B cell (primary cell): ENCODE results near the gene TMEM203. TPM values are rescaled to one million over a fixed set of nuclear protein-coding genes. Genes with fewer than 3 reads are reported as not detected.

ENCODE experiments used
- ATAC-seq: fragments of 200-7000 bp; cut with Tn5 transposase; one replicate; pipeline ENCODE4 v1.10.0; 2021; ENCODE audit warnings: low read depth, mild to moderate bottlenecking, moderate number of reproducible peaks, moderate library complexity
- CTCF ChIA-PET: fragments of 350-600 bp; sonication (Branson Sonifier 250); formaldehyde crosslinking; loops from one replicate; lab custom pipeline; 2021; ENCODE audit warnings: antibody characterized with exemption, inconsistent platforms; lab: Charles Lee
- POLR2A ChIA-PET: fragments of 350-600 bp; sonication (Branson Sonifier 250); formaldehyde crosslinking; loops from one replicate; lab custom pipeline; 2021; ENCODE audit warnings: antibody characterized with exemption; lab: Charles Lee
- DNase-seq: peaks from one replicate; pipeline ENCODE4 v3.0.0; 2013
- H2AFZ ChIP-seq: 2 replicates; pipeline ENCODE4 v1.6.1; 2012; ENCODE audit warnings: mild to moderate bottlenecking, low read depth, low read length; ENCODE audit not compliant: insufficient read depth, poor library complexity, severe bottlenecking
- H3K27ac ChIP-seq, 2 donors: 1 replicate in 1 of 2; 2 replicates in 1 of 2; pipeline ENCODE4 v1.5.1; 2012 to 2013; ENCODE audit warnings: low read length in 2 of 2, mild to moderate bottlenecking in 2 of 2, moderate library complexity in 1 of 2
- H3K27me3 ChIP-seq, 4 experiments: fragments of 200-600 bp in 1 of 4; sonication (generic) in 1 of 4; replicated peaks in 1 of 4; 1 replicate in 2 of 4; 2 replicates in 2 of 4; pipeline versions ENCODE4 v1.6.1 to v1.7.0; 2013 to 2016; ENCODE audit warnings: low read length in 3 of 4, mild to moderate bottlenecking in 2 of 4, mixed read lengths in 1 of 4, moderate library complexity in 1 of 4; ENCODE audit not compliant: insufficient read depth in 4 of 4, control insufficient read depth in 3 of 4; ENCODE audit errors: control extremely low read depth in 1 of 4
- H3K36me3 ChIP-seq, 2 experiments: replicated peaks in 1 of 2; 1 replicate in 1 of 2; 2 replicates in 1 of 2; pipeline versions ENCODE4 v1.6.1 to v1.7.1; 2013; ENCODE audit warnings: low read length in 1 of 2; ENCODE audit not compliant: insufficient read depth in 2 of 2, control insufficient read depth in 1 of 2; ENCODE audit errors: control extremely low read depth in 1 of 2, extremely low read depth in 1 of 2
- H3K4me1 ChIP-seq, 2 donors: fragments of 200-600 bp in 1 of 2; sonication (generic) in 1 of 2; 1 replicate in 1 of 2; 2 replicates in 1 of 2; pipeline versions ENCODE4 v1.5.1 to v1.6.1; 2013 to 2017; ENCODE audit warnings: low read length in 2 of 2; ENCODE audit not compliant: control insufficient read depth in 2 of 2, insufficient read depth in 2 of 2
- H3K4me2 ChIP-seq: replicated peaks from 2 replicates; pipeline ENCODE3; 2012; ENCODE audit warnings: mild to moderate bottlenecking, low read depth, low read length; ENCODE audit not compliant: poor library complexity, severe bottlenecking
- H3K4me3 ChIP-seq, 5 experiments: fragments of 200-600 bp in 1 of 5; sonication (generic) in 1 of 5; 1 replicate in 3 of 5; 2 replicates in 2 of 5; pipeline versions ENCODE4 v1.5.1 to v1.7.0; 2011 to 2016; ENCODE audit warnings: low read length in 4 of 5, mild to moderate bottlenecking in 4 of 5, low read depth in 2 of 5, control low read depth in 1 of 5, moderate library complexity in 1 of 5; ENCODE audit not compliant: insufficient read depth in 1 of 5; ENCODE audit errors: control extremely low read depth in 1 of 5, extremely low read depth in 1 of 5
- H3K79me2 ChIP-seq: fragments of 200-600 bp; sonication (generic); one replicate; pipeline ENCODE4 v1.6.0; 2016; ENCODE audit warnings: low read length; ENCODE audit not compliant: control insufficient read depth, insufficient read depth
- H3K9ac ChIP-seq: fragments of 200-600 bp; sonication (generic); 2 replicates; pipeline ENCODE4 v1.6.1; 2017; ENCODE audit warnings: mild to moderate bottlenecking, low read length, moderate library complexity
- H3K9me3 ChIP-seq, 3 donors: one replicate each; pipeline versions ENCODE4 v1.6.1 to v1.7.1; 2013; ENCODE audit warnings: low read length in 2 of 3; ENCODE audit not compliant: control insufficient read depth in 2 of 3, insufficient read depth in 1 of 3; ENCODE audit errors: control extremely low read depth in 1 of 3
- H4K20me1 ChIP-seq: 2 replicates; pipeline ENCODE4 v1.6.0; 2012; ENCODE audit warnings: mild to moderate bottlenecking, low read length; ENCODE audit not compliant: insufficient read depth, control insufficient read depth, poor library complexity, severe bottlenecking
- H3K27ac Mint-ChIP-seq: one replicate; pipeline ENCODE4 v1.8.0; 2021; ENCODE audit warnings: mixed read lengths
- H3K27me3 Mint-ChIP-seq: one replicate; pipeline ENCODE4 v1.8.0; 2021; ENCODE audit warnings: mixed read lengths
- H3K4me1 Mint-ChIP-seq: one replicate; pipeline ENCODE4 v1.8.0; 2021; ENCODE audit warnings: mixed read lengths
- H3K4me3 Mint-ChIP-seq: one replicate; pipeline ENCODE4 v1.8.0; 2021; ENCODE audit warnings: mixed read lengths
- H3K9me3 Mint-ChIP-seq: one replicate; pipeline ENCODE4 v1.8.0; 2022; ENCODE audit warnings: mixed read lengths; ENCODE audit not compliant: insufficient read depth
- CTCF ChIP-seq: fragments of 200-600 bp; IDR thresholded peaks from one replicate; pipeline ENCODE4 v1.8.0; 2022; ENCODE audit warnings: antibody characterized with exemption, mild to moderate bottlenecking
- EZH2 ChIP-seq: IDR thresholded peaks from 2 replicates; pipeline ENCODE4 v1.6.1; 2012; ENCODE audit warnings: borderline replicate concordance, low read depth, mild to moderate bottlenecking, moderate library complexity, low read length; ENCODE audit not compliant: insufficient read depth, poor library complexity, severe bottlenecking
- WGBS: methylation state at CpG from one replicate; pipeline ENCODE4 v1.1.5; 2013; ENCODE audit warnings: missing lambda C conversion rate; ENCODE audit not compliant: insufficient coverage; 5-methylcytosine and 5-hydroxymethylcytosine counted together
- intact Hi-C: fragments of 100-400 bp; cut with micrococcal nuclease; formaldehyde crosslinking; loops from one replicate; pipeline ENCODE4 v1.10.0; 2022
- polyA plus RNA-seq: library from polyadenylated mRNA; depleted of rRNA; stranded (reverse); fragments of >200 nt; gene quantifications from 2 replicates; pipeline ENCODE4 v1.2.3, GENCODE V29; 2012
- total RNA-seq, 2 donors: library from RNA; stranded (reverse); fragments of 120-200 nt in 1 of 2; gene quantifications; 1 replicate in 1 of 2; 2 replicates in 1 of 2; pipeline versions ENCODE4 v1.2.3 to v1.2.4, GENCODE V29; 2013 to 2022

The TMEM203 gene
- total and polyA plus RNA-seq, 2 donors (not counting 1 experiment from before 2014, with no cell fraction given): 20.6 to 35.7 TPM

DNA sequence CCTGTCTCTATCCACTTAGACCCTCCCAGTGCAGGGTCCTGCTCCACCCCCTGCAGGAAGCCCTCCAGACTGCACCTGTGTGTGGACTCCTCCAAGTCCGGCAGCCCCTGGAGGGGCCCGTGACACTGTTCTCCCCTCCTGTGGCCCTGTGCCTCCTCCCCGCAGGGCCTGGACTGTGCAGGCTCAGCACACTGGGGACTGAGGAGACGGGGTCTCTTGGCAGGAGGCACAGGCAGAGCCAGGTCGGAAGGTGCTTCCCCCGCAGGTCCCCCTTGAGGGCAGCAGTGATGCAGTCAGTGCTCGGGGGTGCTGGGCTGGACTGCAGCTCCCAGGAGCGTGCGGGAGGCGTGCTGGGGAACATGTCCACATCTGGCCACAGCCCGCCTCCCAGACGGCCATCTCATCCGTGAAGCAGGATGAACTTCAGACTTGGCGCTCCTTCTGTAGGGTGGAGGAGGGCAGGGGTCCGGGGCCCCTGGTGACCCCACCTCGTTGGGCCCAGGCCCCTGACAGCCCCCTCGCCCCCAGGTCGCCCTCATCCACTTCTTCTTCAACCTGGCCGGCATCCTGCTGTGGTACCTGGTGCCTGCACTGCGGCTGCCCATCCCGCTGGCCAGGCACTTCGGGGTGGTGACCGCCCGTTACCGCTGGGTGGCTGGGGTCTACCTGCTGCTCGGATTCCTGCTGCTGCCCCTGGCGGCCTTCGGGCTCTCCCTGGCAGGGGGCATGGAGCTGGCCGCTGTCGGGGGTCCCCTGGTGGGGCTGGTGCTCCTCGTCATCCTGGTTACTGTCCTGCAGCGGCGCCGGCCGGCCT lies 30.2 kb upstream of the TMEM203 start:
- H2AFZ ChIP-seq: peak overlapping the region; percentile 41
- TF ChIP-seq CTCF: no peak
- TF ChIP-seq EZH2: no peak
- no peak overlapping the region for H3K4me3 ChIP-seq
- H4K20me1 ChIP-seq: peaks cover 22% of the 10 kb centered on the region
- H3K27ac Mint-ChIP-seq: peak overlapping the region; percentile 50
- peaks cover 29% of the 10 kb centered on the region for H3K79me2 ChIP-seq
- H3K9me3 ChIP-seq: peaks cover 0 to 3% (median 0%) of the 10 kb centered on the region in 3 donors
- whole genome bisulfite sequencing: 63% methylated on average over 35 of the region's 35 CpGs
- peaks cover 37 to 62% of the 10 kb centered on the region in 2 donors for H3K4me1 ChIP-seq
- DNase-seq (peak; percentile 45), ATAC-seq (no peak)
- H3K36me3 ChIP-seq: no peaks in the 10 kb centered on the region
- peak overlapping the region in 1 of 2 donors; percentile 33 for H3K27ac ChIP-seq
- H3K4me2 ChIP-seq: peak overlapping the region; percentile 72
- peak overlapping the region; percentile 65 for H3K4me3 Mint-ChIP-seq
- H3K27me3 ChIP-seq: peaks cover 0 to 4% (median 0%) of the 10 kb centered on the region in 4 experiments
- H3K4me1 Mint-ChIP-seq: peaks cover 35% of the 10 kb centered on the region
- no peaks in the 10 kb centered on the region for H3K9me3 Mint-ChIP-seq
- no peaks in the 10 kb centered on the region for H3K27me3 Mint-ChIP-seq
- H3K9ac ChIP-seq: peak overlapping the region; percentile 26
- ChIA-PET CTCF (interaction anchor here (0.9 to 8.9 kb wide), 25 partner anchors 11 to 200 kb away, joined by 3 to 76 read pairs (median 4); partner anchors contain the start of genes ANAPC2, CYSRT1, NELFB and NPDC1), POLR2A (interaction anchor here (0.6 to 1.6 kb wide), 7 partner anchors 12 to 149 kb away, joined by 3 to 10 read pairs (median 4); partner anchors contain the start of genes ANAPC2, CYSRT1, MAN1B1 and SSNA1)
- intact Hi-C loops: loop anchor here (1.0 to 2.0 kb wide), 6 partner anchors 12 to 210 kb away; partner anchors contain the start of genes ANAPC2, NPDC1, SSNA1 and TPRN
